ENCODE results near the gene SORCS2.

Gene SORCS2

DNA sequence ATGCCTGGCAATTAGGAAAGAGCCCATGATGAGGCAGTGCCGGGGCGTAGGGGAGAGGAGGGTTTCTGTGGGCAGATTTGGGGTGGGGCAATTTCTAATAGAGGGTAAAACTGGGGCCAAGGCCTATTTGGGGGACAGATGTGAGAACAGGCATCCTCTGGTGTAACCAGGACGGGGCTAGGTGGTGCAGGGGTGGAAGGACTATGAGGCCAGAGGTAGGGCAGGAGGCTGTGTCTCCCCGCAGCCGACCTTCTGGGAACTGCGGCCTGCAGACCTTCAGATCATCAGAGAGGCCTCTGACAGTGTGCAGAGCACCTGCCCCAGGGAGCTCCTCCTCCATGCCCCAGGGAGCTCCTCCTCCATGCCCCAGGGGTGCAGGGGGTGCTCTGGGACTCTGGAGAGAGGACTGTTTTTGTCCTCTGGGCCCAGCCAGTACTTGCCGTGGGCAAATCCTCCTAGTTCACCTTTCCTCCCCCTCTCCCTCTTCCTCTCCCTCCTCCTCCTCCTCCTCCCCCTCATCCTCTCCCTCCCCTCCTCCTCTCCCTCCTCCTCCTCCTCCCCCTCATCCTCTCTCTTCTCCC, 101.9 kb downstream of the SORCS2 start:
- DNase-seq = no peak

DNA sequence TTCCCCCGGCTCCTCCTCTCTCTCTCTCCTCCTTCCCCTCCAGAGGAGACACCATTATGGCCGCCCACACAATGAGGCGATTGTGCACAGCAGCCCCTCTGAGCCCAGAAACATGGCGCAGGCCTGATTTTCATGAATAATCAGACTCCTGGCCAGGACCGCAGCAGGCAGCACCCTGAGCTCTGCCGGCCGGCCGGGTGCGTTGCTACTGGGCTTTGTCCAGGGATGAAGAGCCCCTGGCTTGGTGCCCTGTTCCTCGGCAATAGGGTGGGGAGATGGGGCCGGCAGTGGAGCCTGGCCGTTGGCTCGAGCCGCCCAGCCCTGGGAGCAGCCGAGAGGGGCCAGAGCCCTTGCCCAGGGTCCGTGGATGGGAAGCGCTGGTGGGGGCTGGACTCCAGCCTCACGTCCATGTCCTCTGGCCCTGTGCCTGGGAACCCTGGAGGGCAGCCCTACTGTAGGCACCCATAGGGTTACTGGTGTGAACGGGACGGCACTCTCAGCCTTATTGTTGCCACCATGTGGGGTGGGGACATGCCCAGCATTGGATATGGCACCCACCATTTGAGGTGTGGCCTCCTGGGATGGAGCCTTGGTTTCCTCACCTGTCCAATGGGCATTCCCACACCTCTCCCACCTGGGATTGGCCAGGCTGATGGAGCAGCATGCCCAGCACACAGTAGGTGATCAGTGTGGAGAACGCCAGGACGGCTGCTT, 103.0 kb downstream of the SORCS2 start:
- DNase-seq = no peak

GRCh38 chr4:7295911-7296660, 103.7 kb downstream of the SORCS2 start:
- DNase-seq = peak; percentile 39

- DNase-seq = no peak
These were observed 104.5 kb downstream of the SORCS2 start for GRCh38 chr4:7296661-7297335.

DNA sequence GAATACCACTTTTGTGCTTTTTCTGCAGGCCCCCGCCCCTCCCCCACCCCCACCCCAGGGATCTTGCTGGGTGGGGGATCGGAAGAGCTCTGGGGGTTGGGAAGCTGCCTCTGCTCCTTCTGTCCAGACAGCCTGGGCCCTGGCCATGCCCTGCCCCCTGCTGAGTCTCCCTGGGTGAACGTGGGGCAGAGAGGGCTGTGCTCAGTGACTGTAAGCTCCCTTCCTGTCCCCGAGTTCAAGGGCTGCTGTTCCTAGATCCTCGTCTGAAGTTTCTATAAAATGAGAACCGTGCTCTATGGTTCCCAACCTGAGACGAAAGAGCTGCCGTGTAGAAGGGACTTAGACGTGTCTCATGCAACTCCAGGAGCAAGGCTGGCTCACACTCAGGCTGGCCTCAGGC, 105.0 kb downstream of the SORCS2 start:
- DNase-seq = no peak

DNA sequence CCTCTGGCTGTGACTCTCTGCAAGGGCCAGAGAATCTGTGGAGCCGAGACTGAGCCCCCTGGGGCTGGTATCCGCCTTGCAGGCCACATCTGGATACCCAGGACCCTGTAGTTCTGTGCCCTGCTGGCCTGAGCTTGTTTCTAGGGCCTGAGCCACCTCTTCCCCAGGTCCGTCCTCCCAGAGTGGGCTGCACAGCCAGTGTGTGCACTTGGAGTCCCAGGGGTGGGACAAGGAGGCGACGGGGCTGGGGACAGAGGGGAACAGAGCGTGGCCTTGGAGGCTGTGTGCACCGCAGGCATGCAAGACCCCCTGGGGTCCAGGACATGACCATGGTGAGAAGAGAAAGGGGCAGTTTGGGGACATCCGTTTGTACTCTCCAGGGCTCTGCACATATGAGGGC, 105.5 kb downstream of the SORCS2 start:
- no peak for DNase-seq

DNA sequence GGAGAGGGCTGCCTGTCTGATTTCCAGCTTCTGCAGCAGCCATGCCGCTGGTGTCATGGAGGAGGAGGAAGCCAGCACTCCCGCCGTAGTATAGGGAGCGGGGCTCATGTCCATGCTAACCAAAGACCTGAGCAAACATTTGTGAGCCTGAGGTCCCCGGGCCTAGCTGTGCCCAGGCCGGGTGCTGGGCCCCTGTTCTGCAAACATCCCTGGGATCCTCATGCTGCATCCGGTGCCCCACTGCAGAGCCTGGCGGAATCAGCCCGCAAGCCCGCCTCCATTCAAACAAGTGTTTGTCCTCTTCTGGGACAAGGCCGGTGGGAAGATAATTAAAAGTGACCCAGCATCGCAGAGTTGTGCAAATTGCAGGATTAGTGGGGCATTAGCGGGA, 106.3 kb downstream of the SORCS2 start:
- no peak for DNase-seq

GRCh38 chr4:7299010-7299907, 106.9 kb downstream of the SORCS2 start:
- no peak for DNase-seq

DNA sequence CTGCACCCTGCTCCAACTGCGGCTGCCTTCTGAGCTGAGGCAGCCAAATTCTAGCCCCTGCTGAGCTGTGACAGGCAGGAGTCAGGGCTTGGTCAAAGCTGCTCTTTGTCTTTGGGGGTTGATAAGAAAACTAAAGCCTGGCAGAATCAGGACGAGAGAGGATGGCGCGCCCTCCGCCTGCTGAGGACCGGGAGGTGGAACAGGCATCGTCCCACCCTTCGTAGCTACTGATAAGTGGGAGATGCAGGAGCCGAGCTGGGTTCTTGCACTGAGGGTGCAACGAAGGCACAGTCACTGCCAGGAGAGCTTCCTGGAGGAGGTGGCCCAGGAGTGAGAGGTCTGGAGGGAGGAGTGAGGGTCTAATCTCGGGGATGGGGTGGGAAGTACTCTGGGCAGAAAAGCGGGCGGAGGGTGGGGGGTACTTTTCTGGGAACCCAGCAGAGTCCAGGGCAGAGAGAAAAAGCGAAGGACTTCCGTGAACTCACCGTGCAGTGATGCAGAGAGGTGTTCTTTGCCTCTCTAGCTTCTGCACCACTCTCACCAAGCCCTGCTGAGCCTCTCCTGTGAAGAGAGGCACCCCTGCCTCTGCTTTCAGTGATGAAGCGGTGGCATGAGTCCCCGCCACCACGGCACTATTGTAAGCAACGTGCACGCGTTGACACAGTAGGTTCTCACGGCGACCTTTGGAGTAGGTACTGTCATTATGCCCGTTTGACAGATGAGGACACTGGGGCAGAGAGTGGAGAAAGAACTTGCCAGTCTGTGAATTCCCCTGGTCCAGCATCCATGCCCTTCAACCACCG, 107.8 kb downstream of the SORCS2 start:
- no peak for DNase-seq

DNA sequence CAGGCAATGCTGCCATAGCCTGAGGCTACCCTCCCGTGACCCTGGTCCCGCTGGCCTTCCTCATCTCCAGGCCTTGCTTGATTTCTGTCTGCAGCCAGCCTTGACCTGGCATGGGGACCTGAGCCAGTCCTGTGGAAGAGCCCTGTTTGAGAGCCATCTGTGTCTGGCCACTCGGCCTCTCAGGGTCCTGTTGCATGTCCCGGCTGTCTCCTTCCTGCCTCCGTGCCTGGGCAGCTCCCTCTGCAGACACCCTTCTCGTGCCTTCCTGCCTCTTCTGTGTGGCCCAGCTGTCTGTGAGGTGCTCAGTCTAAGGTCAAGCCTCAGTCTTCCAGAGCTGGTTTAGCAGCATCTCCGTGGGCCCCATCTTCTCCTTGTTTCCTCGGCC, 108.4 kb downstream of the SORCS2 start:
- DNase-seq = no peak

DNA sequence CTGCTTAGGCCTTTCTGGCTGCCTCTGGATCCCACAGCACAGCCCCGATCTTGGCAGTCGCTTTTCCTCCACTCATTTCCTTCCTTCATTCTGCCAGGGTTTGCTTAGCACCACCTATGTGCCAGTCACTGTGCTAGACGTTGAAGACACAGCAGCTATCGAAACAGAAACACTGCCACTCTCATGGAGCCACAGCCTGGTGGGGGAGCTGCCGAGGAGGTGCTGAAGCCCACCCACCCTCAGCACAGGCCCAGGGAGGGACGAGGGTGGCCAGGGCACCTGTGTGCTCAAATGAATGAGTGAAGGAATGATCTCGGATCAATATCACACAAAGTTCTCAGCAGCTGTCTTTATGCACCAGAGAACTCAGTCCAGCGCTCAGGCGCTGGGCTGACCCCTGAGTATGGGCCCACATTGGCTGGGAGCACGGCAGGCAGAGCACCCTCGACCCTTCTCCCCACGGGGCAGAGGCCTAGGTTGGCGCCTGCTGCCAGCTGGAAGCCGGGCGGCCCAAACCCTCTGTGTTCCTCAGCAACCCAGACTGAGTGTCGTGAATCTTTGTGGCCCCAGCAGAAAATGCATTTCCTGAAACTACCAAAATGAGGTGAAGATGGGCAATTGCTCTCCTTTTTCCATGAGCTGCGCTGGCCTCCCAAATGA, 108.9 kb downstream of the SORCS2 start:
- DNase-seq = no peak

GRCh38 chr4:7301846-7302630, 109.7 kb downstream of the SORCS2 start:
- DNase-seq = no peak

GRCh38 chr4:7302781-7303404, 110.6 kb downstream of the SORCS2 start:
- no peak for DNase-seq

GRCh38 chr4:7303561-7303960, 111.2 kb downstream of the SORCS2 start:
- no peak for DNase-seq

DNA sequence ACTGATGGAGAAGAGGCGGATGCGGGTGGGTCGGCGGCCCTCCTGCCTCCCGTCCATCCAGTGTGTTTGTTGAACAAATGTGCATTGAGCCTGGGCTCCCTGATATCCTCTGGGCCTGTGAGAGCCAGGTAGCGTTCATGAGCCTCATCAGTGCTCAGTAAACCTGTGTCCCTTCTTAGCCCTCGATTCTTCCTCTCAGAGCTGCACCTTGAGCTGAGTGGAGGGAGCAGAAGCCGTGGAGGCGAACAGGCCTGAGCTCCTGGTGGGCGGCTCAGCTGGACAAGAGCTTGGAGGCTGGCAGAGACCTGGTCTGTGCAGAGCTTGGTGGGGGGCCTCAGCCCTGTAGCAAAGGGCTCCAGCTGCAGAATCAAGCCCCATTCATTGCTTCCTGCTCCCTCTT, 112.1 kb downstream of the SORCS2 start:
- DNase-seq = no peak

DNA sequence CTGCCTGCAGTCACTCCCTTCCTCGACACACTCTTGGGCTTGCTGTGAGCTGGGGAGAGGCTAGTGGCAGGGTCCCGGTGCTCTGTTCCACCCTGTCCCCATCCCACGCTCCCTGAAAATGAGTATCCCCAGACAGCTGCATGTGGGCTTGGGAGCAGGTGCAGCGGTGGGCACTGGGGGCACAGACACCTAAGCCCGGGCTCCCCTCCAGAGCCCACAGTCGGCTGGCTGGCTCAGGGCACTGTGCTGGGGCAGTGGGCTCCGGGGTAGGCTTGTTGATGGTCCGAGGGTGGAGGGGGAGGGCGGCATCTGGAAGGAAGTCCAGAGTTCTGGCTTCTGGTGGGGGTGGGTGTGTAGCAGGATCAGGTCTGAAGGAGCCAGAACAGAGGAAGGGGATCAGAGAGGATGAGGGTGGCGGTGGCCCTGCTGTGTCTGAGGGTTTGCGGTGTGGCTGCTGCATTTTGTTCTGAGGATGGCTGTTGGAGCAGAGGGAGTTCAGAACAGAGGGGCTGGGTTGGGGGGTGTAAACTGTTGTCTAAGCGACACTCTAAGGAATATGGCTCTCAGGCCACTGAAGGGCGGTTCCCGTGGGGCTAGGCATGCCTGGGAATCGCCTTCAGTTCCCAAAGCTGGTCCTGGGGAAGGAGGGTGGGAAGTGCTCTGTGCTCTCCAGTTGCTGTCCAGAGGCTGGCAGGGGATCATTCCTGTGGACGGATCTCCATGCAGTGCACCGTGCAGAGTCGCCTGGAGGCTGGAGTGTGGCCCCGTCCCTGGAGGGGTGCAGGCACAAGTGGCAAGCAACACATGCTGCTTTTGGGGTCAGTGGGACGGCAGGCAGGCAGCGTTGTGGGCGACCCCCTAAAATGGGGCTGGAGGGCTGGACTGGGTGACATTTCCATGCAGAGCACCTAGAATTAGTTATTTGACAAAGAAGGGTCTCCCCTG, 114.0 kb downstream of the SORCS2 start:
- no peak for DNase-seq

DNA sequence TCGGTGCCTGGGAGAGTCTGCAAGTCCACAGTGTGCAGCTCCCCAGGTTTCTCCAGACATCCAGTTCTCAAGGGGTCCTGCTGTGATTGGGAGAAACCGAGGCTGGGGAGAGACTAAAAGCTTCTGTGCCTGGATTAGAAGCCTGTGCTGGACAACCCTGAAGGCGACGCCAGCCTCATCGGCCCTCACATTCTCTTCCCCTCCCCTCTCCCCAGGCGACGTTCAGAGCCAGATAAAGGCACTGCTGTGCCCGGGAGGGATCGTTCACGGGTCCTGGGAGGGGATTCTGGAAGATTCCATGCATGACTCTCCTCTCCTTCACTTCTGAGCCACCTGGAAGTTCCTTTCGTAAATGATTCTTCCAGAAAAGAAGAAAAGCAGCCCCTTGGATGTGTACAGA, 114.6 kb downstream of the SORCS2 start:
- no peak for DNase-seq

- no peak for DNase-seq
These were observed 115.2 kb downstream of the SORCS2 start for GRCh38 chr4:7307394-7308099.

Data from stimulated activated CD8-positive, alpha-beta memory T cell treated with anti-CD3 and anti-CD28 coated beads, Interleukin-4, amount 100 ng/mL, for 48 hours (primary cell).